ENCODE measurements around the gene SNRNP35. TPM values are rescaled to one million over a fixed set of nuclear protein-coding genes. Genes with fewer than 3 reads are reported as not detected.

The SNRNP35 gene
- total RNA-seq (2022; extraction: Qiagen RNA extraction): 20.6 to 21.4 TPM (median 21.2 TPM) in 5 replicates

GRCh38 chr12:123457980-123458779 lies at the start of gene SNRNP35:
Gene SNRNP35 (plus strand): TSS chr12:123458139. CDS start chr12:123465541, 7,402 bp downstream.

GRCh38 chr12:123436017-123436964 lies 21.6 kb upstream of the SNRNP35 start, which contains the start of gene RILPL2:
Gene RILPL2 (minus strand): TSS chr12:123436684. CDS start chr12:123436420, 264 bp downstream.

Other genes starting within 250 kb of the SNRNP35 start
- 20.0 to 27.1 TPM (median 26.4 TPM) in 5 replicates for gene MPHOSPH9, start 225.0 kb upstream of the SNRNP35 start, total RNA-seq (2022; extraction: Qiagen RNA extraction)
- 13.2 to 19.6 TPM (median 16.2 TPM) in 5 replicates for gene MTRFR, start 224.7 kb upstream of the SNRNP35 start, total RNA-seq (2022; extraction: Qiagen RNA extraction)
- gene CDK2AP1, start 186.3 kb upstream of the SNRNP35 start, total RNA-seq (2022; extraction: Qiagen RNA extraction): 104 to 174 TPM (median 169 TPM) in 5 replicates
- 18.7 to 33.7 TPM (median 28.6 TPM) in 5 replicates for gene SBNO1, start 93.3 kb upstream of the SNRNP35 start, total RNA-seq (2022; extraction: Qiagen RNA extraction)
- gene KMT5A, start 74.0 kb upstream of the SNRNP35 start, total RNA-seq (2022; extraction: Qiagen RNA extraction): 46.3 to 69.2 TPM (median 62.1 TPM) in 5 replicates
- gene RILPL2, start 21.5 kb upstream of the SNRNP35 start, total RNA-seq (2022; extraction: Qiagen RNA extraction): 1.5 to 1.6 TPM (median 1.5 TPM) in 5 replicates
- 8.8 to 15.1 TPM (median 12.5 TPM) in 5 replicates for gene RILPL1, start 75.6 kb downstream of the SNRNP35 start, total RNA-seq (2022; extraction: Qiagen RNA extraction)
- 166 to 233 TPM (median 214 TPM) in 5 replicates for gene TMED2, start 126.4 kb downstream of the SNRNP35 start, total RNA-seq (2022; extraction: Qiagen RNA extraction)
- gene DDX55, start 144.0 kb downstream of the SNRNP35 start, total RNA-seq (2022; extraction: Qiagen RNA extraction): 27.0 to 31.2 TPM (median 30.8 TPM) in 5 replicates
- 31.5 to 38.0 TPM (median 33.1 TPM) in 5 replicates for gene EIF2B1, start 175.5 kb downstream of the SNRNP35 start, total RNA-seq (2022; extraction: Qiagen RNA extraction)
- gene GTF2H3, start 175.7 kb downstream of the SNRNP35 start, total RNA-seq (2022; extraction: Qiagen RNA extraction): 25.0 to 33.8 TPM (median 31.4 TPM) in 5 replicates
- gene TCTN2, start 213.0 kb downstream of the SNRNP35 start, total RNA-seq (2022; extraction: Qiagen RNA extraction): 11.9 to 13.7 TPM (median 13.2 TPM) in 5 replicates

Data from A549 treated with dexamethasone at 1 μM for 4 hours (cell line).